Ascending aorta (tissue), 2 donors: ENCODE measurements around the gene WDR93. TPM values are rescaled to one million over a fixed set of nuclear protein-coding genes. Genes with fewer than 3 reads are reported as not detected.

ENCODE experiments used
- DNase-seq, 2 donors: peaks; one replicate each; pipeline ENCODE4 v3.0.0-alpha.2; 2019; ENCODE audit warnings: low spot score in 2 of 2
- H3K27ac ChIP-seq, 2 donors: fragments of 200-600 bp; sonication (generic); one replicate each; pipeline ENCODE4 v1.5.1; 2016 to 2017; ENCODE audit warnings: mild to moderate bottlenecking in 1 of 2
- H3K27me3 ChIP-seq: fragments of 200-600 bp; sonication (generic); one replicate; pipeline ENCODE4 v1.5.1; 2017
- H3K36me3 ChIP-seq, 2 donors: fragments of 200-600 bp; sonication (generic); one replicate each; pipeline ENCODE4 v1.5.1; 2016
- H3K4me1 ChIP-seq, 2 donors: fragments of 200-600 bp; sonication (generic); one replicate each; pipeline ENCODE4 v1.5.1; 2016 to 2017; ENCODE audit warnings: mild to moderate bottlenecking in 1 of 2
- H3K4me3 ChIP-seq, 2 donors: fragments of 200-600 bp; sonication (generic); one replicate each; pipeline ENCODE4 v1.5.1; 2016 to 2017; ENCODE audit warnings: mild to moderate bottlenecking in 1 of 2
- H3K9me3 ChIP-seq, 2 donors: fragments of 200-600 bp; sonication (generic); one replicate each; pipeline ENCODE4 v1.5.1; 2016
- intact Hi-C: fragments of 100-400 bp; cut with DNase I; formaldehyde crosslinking; loops from one replicate; pipeline ENCODE4 v1.15.1; 2023
- total RNA-seq: library from RNA; depleted of rRNA; stranded (reverse); fragments of >200 nt; gene quantifications from one replicate; pipeline ENCODE4 v1.1.0, GENCODE V29; 2016
- TF ChIP-seq, protein P1 (sequence below), 3 experiments: fragments of 200-600 bp in 2 of 3; fragments of 450-650 bp in 1 of 3; sonication (generic) in 2 of 3; IDR thresholded peaks; one replicate each; pipeline ENCODE4 v1.5.1; 2016 to 2019; ENCODE audit warnings: antibody characterized with exemption in 3 of 3, mild to moderate bottlenecking in 1 of 3, moderate library complexity in 1 of 3

Gene WDR93
- total RNA-seq, 1 donor from 2014 or later, result not detected

DNA sequence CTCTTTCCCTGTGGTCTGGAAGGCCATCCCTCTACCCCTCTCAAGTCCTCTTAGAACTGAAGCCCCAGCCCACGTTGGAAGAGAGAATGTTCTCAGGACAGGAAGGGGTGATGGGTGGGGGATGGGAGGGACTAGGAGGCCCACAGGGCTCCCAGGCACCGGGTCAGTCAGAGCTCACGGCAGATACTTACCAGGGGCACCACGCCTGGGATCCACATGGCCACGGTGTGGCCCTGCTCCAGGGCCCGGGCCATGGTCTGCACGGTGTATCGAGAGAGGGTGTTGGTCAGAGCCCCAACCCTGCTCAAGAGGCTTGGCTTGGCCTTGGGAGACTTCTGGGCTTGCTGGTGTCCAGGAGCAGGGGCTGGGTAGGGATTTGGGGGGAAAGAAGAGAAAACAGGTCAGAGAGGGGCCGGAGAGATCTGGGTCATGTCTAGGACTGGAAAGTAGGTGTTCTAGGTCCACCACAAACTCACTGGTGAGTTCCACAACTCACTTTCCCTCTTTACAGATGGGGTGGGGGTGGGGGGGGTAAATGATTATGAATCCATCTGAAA lies 21.2 kb upstream of the WDR93 start:
- TF ChIP-seq, protein P1, sequence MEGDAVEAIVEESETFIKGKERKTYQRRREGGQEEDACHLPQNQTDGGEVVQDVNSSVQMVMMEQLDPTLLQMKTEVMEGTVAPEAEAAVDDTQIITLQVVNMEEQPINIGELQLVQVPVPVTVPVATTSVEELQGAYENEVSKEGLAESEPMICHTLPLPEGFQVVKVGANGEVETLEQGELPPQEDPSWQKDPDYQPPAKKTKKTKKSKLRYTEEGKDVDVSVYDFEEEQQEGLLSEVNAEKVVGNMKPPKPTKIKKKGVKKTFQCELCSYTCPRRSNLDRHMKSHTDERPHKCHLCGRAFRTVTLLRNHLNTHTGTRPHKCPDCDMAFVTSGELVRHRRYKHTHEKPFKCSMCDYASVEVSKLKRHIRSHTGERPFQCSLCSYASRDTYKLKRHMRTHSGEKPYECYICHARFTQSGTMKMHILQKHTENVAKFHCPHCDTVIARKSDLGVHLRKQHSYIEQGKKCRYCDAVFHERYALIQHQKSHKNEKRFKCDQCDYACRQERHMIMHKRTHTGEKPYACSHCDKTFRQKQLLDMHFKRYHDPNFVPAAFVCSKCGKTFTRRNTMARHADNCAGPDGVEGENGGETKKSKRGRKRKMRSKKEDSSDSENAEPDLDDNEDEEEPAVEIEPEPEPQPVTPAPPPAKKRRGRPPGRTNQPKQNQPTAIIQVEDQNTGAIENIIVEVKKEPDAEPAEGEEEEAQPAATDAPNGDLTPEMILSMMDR (IDR thresholded peaks at IDR 0.05), result no peak
- intact Hi-C loops, result loop anchor here (10.0 kb wide), 2 partner anchors 435 to 565 kb away; partner anchors contain the start of genes CIB1, GDPGP1 and IDH2
- H3K27ac ChIP-seq, result no peak overlapping the region
- no peaks in the 10 kb centered on the region for H3K27me3 ChIP-seq
- H3K9me3 ChIP-seq, result no peaks in the 10 kb centered on the region
- H3K4me3 ChIP-seq, result no peak overlapping the region
- peaks cover 19 to 30% of the 10 kb centered on the region in 2 donors for H3K4me1 ChIP-seq
- DNase-seq, result no peak
- H3K36me3 ChIP-seq, result no peaks in the 10 kb centered on the region

DNA sequence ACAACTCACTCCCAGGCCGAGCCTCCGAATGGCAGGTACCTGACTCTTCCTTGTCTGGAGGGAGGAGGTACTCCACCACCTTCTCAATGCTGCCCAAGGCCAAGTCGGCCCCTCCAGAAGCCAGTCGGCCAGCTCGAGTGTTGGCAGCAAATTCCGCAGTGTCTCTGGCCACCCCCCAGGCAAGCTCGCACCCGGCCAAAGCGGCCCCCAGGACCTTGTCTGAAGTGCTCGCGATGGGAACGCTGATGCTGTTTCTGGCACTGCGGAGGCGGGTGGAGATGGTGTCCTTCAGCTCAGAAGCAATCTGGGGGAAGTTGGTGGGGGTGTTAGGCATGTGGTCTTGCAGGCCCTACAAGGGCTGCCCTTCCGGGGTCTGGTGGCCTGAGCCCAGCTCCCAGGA lies 20.7 kb upstream of the WDR93 start:
- peaks cover 19 to 30% of the 10 kb centered on the region in 2 donors for H3K4me1 ChIP-seq
- H3K36me3 ChIP-seq, result no peaks in the 10 kb centered on the region
- H3K27me3 ChIP-seq, result no peaks in the 10 kb centered on the region
- H3K4me3 ChIP-seq, result no peak overlapping the region
- no peaks in the 10 kb centered on the region for H3K9me3 ChIP-seq
- intact Hi-C loops, result loop anchor here (10.0 kb wide), 3 partner anchors 225 to 565 kb away; partner anchors contain the start of genes AP3S2, CIB1, GDPGP1 and IDH2
- peak overlapping the region in 1 of 2 donors; percentile 29 for H3K27ac ChIP-seq
- peak in 1 of 2 donors; percentile 56 for DNase-seq
- TF ChIP-seq, protein P1 (IDR thresholded peaks at IDR 0.05), result no peak

DNA sequence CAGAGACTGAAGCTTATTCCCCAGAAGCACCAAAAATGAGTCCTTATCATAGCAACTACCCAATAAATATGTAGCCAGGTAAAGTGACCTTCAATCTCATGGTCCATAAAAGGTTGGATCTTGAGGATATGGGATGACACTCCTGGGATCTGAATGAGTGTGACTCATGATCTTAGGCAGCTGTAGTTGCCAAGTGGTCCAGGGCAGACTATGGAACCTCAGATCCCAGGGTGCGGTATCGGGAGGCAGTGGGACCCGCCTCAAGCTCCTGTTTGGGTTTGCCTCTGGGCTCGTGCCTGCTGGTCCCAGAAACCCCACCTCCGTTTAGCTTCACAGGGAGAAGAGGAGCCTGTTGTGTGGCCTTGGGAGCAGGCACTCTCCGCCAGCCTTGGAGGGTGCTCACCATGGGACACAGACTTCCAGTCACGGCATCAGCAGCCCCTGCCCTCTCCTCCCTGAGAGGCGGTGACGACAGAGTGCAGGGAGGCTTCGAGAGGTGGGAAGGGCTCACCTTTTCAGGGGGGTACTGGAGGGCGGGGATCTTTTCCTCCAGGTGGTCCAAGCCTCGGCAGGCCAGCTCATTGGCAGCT lies 19.5 kb upstream of the WDR93 start:
- intact Hi-C loops, result loop anchor here (10.0 kb wide), 1 partner anchor 224 kb away; the partner anchor contains the start of gene AP3S2

DNA sequence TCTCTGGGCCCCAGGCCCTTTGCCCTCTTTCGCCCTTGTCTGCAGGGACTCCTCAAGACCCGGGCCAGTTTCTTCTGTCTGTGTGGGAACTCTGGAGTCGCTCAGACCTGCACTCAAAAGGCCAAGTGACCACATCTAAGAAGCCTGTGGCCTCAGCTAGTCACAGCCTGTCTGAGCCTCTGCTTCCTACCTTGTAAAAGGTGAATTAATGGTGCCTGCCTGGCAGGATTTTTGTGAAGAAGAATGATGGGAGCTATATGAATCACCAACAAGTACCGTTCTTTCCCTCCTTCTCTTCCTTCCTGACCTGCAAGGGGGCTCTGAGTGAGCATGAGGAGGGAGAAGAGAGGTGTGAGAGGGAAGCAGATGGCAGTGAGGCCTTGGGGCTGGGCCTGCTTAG lies 18.9 kb upstream of the WDR93 start:
- no peak for DNase-seq
- Histone ChIP-seq H3K27ac (peak overlapping the region; percentile 89 to 92), H3K9me3 (no peaks in the 10 kb centered on the region), H3K4me1 (peaks cover 19 to 28% of the 10 kb centered on the region in 2 donors), H3K36me3 (no peaks in the 10 kb centered on the region), H3K27me3 (no peaks in the 10 kb centered on the region), H3K4me3 (no peak overlapping the region)
- TF ChIP-seq, protein P1 (IDR thresholded peaks at IDR 0.05), result no peak
- intact Hi-C loops, result loop anchor here (10.0 kb wide), 1 partner anchor 223 kb away; the partner anchor contains the start of gene AP3S2

More for the DNA sequence above, 19.5 kb upstream of the WDR93 start:
- no peaks in the 10 kb centered on the region for H3K27me3 ChIP-seq
- H3K9me3 ChIP-seq, result no peaks in the 10 kb centered on the region
- H3K4me3 ChIP-seq, result no peak overlapping the region
- peaks cover 19 to 28% of the 10 kb centered on the region in 2 donors for H3K4me1 ChIP-seq
- H3K27ac ChIP-seq, result peak overlapping the region; percentile 89 to 92
- DNase-seq, result no peak
- TF ChIP-seq, protein P1 (IDR thresholded peaks at IDR 0.05), result no peak
- no peaks in the 10 kb centered on the region for H3K36me3 ChIP-seq

DNA sequence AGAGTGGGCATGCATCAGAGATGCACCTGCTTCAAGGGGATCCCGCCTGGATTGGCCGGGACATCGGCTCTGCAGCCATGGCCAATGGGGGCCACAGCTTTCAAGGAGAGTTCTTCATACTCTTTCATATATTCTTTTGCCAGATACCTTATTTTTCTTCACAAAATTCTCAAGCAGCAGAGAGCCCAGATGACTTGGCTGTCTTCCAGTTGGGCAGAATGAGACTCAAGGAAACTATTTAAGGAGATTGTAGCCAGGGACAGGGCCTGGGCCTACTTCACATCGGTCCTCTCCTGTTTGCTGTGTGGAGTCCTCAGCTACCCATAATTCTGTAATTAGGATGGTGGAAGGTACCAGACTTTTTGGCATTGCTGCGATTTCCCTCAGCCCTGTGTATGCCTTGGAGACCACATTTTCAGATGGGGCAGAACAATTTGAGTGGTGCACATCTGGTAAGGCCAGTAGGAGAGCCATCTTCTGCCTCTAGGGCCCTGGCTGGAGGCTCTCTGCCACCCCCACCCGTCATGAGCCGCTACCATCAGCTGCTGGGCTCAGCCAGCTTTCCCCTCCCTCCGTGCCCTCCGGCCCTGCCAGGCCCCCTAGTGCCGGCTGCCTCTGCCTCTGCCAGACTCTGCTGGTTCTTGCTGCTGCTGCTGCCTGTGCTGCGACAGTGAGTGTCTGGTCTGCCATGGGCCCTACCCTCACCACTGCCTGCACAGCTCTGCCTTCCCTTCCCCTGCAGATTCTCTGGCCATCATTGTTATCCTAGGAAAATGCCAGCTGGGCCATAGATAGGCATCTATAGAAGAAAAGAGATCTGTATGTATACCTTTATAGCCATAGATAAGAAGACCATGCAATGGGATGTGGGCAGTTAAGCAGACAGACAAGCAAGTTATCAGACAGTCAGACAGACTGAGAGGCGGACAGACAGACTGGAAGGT lies 18.1 kb upstream of the WDR93 start:
- no peaks in the 10 kb centered on the region for H3K36me3 ChIP-seq
- DNase-seq, result peak in 1 of 2 donors; percentile 86
- TF ChIP-seq, protein P1 (IDR thresholded peaks at IDR 0.05), result peak in 1 of 3 experiments; percentile 17
- no peaks in the 10 kb centered on the region for H3K27me3 ChIP-seq
- no peak overlapping the region for H3K4me3 ChIP-seq
- peaks cover 19 to 28% of the 10 kb centered on the region in 2 donors for H3K4me1 ChIP-seq
- intact Hi-C loops, result loop anchor here (10.0 kb wide), 1 partner anchor 222 kb away; the partner anchor contains the start of gene AP3S2
- H3K27ac ChIP-seq, result peak overlapping the region; percentile 89 to 92
- H3K9me3 ChIP-seq, result no peaks in the 10 kb centered on the region
